ENCODE data around the gene ITPKA.

- no peak for TF ChIP-seq NRF1 (IDR thresholded peaks at IDR 0.05; ENCODE audit: low read depth, low read length)
- TF ChIP-seq FOXM1 (IDR thresholded peaks at IDR 0.05; ENCODE audit: low read depth) = no peak
- no peak for TF ChIP-seq RXRA (IDR thresholded peaks at IDR 0.05; ENCODE audit: borderline replicate concordance, low read depth)
- no peak for TF ChIP-seq SMC3 (IDR thresholded peaks at IDR 0.05; ENCODE audit: low read depth, low read length)
- TF ChIP-seq CTCF (IDR thresholded peaks at IDR 0.05) = no peak
- TF ChIP-seq RAD21 (IDR thresholded peaks at IDR 0.05; ENCODE audit: low read length) = no peak
- no peak for TF ChIP-seq USF2 (IDR thresholded peaks at IDR 0.05; ENCODE audit: borderline replicate concordance, low read depth, low read length)
- no peak for TF ChIP-seq RFX5 (IDR thresholded peaks at IDR 0.05; ENCODE audit: low read length)
- TF ChIP-seq EP300 (IDR thresholded peaks at IDR 0.05; ENCODE audit: borderline replicate concordance in 1 of 2, low read depth in 1 of 2, low read length in 1 of 2) = no peak
- no peak for TF ChIP-seq CHD2 (IDR thresholded peaks at IDR 0.05; ENCODE audit: low read length, partially characterized antibody)
These were observed 4.0 kb upstream of the ITPKA start for GRCh38 chr15:41489641-41490040.
